SU-DHL-6 (cell line): ENCODE data around the gene CD83.

ENCODE experiments used
- H2AFZ ChIP-seq: fragments of 200-600 bp; sonication (generic); 2 replicates; pipeline ENCODE4 v1.6.1; 2014; ENCODE audit warnings: low read depth, mild to moderate bottlenecking, moderate library complexity, mixed read lengths, antibody characterized with exemption, low read length; ENCODE audit not compliant: severe bottlenecking
- H3F3A ChIP-seq: fragments of 200-600 bp; shearing (Covaris generic); 2 replicates; pipeline ENCODE4 v1.6.0; 2016; ENCODE audit warnings: antibody characterized with exemption, mild to moderate bottlenecking; ENCODE audit not compliant: insufficient read depth
- H3K27ac ChIP-seq: fragments of 200-600 bp; sonication (generic); 2 replicates; pipeline ENCODE4 v1.5.1; 2016; ENCODE audit warnings: low read depth, mild to moderate bottlenecking, low read length, moderate library complexity, mixed read lengths
- H3K27me3 ChIP-seq: fragments of 200-600 bp; sonication (generic), shearing (Covaris generic); 2 replicates; pipeline ENCODE4 v1.6.0; 2014; ENCODE audit warnings: mild to moderate bottlenecking, low read length
- H3K36me3 ChIP-seq: fragments of 200-600 bp; sonication (generic); 2 replicates; pipeline ENCODE4 v1.6.1; 2014; ENCODE audit warnings: mild to moderate bottlenecking, low read length, mixed read lengths
- H3K4me2 ChIP-seq: fragments of 300-600, 200-600 bp; shearing (Covaris generic), sonication (generic); 2 replicates; pipeline ENCODE4 v1.6.0; 2014; ENCODE audit warnings: low read length, low read depth, mild to moderate bottlenecking; ENCODE audit not compliant: poor library complexity, severe bottlenecking
- H3K4me3 ChIP-seq: fragments of 200-600 bp; sonication (generic); 2 replicates; pipeline ENCODE4 v1.5.1; 2014; ENCODE audit warnings: antibody characterized with exemption, low read length, mild to moderate bottlenecking, mixed read lengths; ENCODE audit not compliant: insufficient read depth, poor library complexity, severe bottlenecking
- H3K79me2 ChIP-seq: fragments of 200-600 bp; sonication (generic); 2 replicates; pipeline ENCODE4 v1.6.1; 2014; ENCODE audit warnings: mild to moderate bottlenecking, low read length, moderate library complexity; ENCODE audit not compliant: insufficient read depth
- H3K9ac ChIP-seq: fragments of 200-600 bp; sonication (generic); 2 replicates; pipeline ENCODE4 v1.7.0; 2014; ENCODE audit warnings: mild to moderate bottlenecking, low read length
- H3K9me2 ChIP-seq: fragments of 200-600 bp; sonication (generic); replicated peaks from 2 replicates; pipeline ENCODE4 v1.6.1; 2014; ENCODE audit warnings: low read length; ENCODE audit not compliant: insufficient read depth
- H3K9me3 ChIP-seq: fragments of 200-600 bp; sonication (generic); 2 replicates; pipeline ENCODE4 v1.6.1; 2014; ENCODE audit warnings: low read length, mixed read lengths; ENCODE audit not compliant: insufficient read depth
- H4K20me1 ChIP-seq: fragments of 200-600 bp; sonication (generic); 2 replicates; pipeline ENCODE4 v1.6.1; 2014; ENCODE audit warnings: low read depth, mild to moderate bottlenecking, antibody characterized with exemption, low read length, moderate library complexity, mixed read lengths
- EZH2phosphoT487 ChIP-seq: fragments of 200-600 bp; sonication (generic), shearing (Covaris generic); conservative IDR thresholded peaks from 2 replicates; pipeline ENCODE4 v1.6.1; 2018; ENCODE audit warnings: mild to moderate bottlenecking, antibody characterized with exemption, low read length, moderate library complexity, mixed read lengths
- TF ChIP-seq, protein P1 (sequence below): fragments of 200-600 bp; sonication (generic); IDR thresholded peaks from one replicate; pipeline ENCODE4 v1.5.1; 2017; ENCODE audit warnings: antibody characterized with exemption, mild to moderate bottlenecking, low read length, moderate library complexity; ENCODE audit not compliant: insufficient read depth, poor library complexity, severe bottlenecking

The CD83 gene

DNA sequence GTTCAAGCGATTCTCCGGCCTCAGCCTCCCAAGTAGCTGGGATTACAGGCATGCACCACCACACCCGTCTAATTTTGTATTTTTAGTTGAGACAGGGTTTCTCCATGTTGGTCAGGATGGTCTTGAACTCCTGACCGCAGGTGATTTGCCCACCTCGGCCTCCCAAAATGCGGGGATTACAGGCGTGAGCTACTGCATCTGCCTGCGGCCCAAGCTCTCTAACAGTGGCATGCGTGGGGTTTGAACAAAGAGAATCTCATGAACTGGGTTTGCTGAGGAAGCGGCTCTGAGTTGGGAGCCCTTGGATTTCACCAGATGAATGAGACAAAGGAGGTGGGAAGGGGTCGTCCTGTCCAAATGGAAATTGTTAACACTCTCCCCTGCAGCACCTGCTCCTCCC is 33.2 kb upstream of the CD83 start:
- H4K20me1 ChIP-seq, result no peaks in the 10 kb centered on the region
- no peak overlapping the region for H3K27ac ChIP-seq
- H3K4me2 ChIP-seq, result no peak overlapping the region
- H3K27me3 ChIP-seq, result no peaks in the 10 kb centered on the region
- H3K9me2 ChIP-seq, result no peaks in the 10 kb centered on the region
- no peaks in the 10 kb centered on the region for H3K79me2 ChIP-seq
- H3K9ac ChIP-seq, result no peak overlapping the region
- no peak overlapping the region for H2AFZ ChIP-seq
- H3K4me3 ChIP-seq, result no peak overlapping the region
- H3F3A ChIP-seq, result no peaks in the 10 kb centered on the region
- TF ChIP-seq, protein P1, sequence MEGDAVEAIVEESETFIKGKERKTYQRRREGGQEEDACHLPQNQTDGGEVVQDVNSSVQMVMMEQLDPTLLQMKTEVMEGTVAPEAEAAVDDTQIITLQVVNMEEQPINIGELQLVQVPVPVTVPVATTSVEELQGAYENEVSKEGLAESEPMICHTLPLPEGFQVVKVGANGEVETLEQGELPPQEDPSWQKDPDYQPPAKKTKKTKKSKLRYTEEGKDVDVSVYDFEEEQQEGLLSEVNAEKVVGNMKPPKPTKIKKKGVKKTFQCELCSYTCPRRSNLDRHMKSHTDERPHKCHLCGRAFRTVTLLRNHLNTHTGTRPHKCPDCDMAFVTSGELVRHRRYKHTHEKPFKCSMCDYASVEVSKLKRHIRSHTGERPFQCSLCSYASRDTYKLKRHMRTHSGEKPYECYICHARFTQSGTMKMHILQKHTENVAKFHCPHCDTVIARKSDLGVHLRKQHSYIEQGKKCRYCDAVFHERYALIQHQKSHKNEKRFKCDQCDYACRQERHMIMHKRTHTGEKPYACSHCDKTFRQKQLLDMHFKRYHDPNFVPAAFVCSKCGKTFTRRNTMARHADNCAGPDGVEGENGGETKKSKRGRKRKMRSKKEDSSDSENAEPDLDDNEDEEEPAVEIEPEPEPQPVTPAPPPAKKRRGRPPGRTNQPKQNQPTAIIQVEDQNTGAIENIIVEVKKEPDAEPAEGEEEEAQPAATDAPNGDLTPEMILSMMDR, result no peak
- TF ChIP-seq EZH2phosphoT487, result no peak
- no peaks in the 10 kb centered on the region for H3K36me3 ChIP-seq
- H3K9me3 ChIP-seq, result no peaks in the 10 kb centered on the region

DNA sequence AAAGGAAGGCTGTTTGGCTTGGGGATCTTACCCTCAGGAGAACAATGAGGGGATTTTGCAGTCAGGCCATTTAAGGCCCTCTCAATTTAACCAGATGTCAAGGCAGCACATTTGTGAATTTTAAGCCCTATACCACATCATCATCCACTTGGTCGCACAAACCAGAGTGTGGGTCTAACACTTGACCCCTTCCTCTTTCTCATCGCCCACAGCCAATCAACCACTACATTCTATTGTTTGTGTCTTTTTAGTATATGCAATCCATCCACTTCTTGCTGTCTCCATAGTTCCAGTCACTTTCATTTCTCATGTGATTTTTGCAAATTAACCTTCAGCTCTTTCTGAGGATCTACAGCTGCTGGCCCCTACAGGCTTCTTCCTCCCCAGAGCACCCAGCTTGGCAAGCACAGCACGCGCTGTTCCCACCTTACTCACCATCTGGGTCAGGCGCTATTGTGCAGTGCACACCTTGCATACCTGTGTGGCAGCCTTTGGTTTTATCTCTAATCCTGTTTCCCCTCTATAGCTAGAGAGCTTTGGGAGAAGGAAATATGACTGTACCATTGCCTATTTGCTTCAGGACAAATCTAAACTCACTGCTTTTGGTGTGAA is 32.3 kb upstream of the CD83 start:
- H3K79me2 ChIP-seq, result no peaks in the 10 kb centered on the region
- no peak overlapping the region for H2AFZ ChIP-seq
- no peaks in the 10 kb centered on the region for H4K20me1 ChIP-seq
- no peak overlapping the region for H3K27ac ChIP-seq
- no peaks in the 10 kb centered on the region for H3K9me3 ChIP-seq
- no peaks in the 10 kb centered on the region for H3K27me3 ChIP-seq
- TF ChIP-seq EZH2phosphoT487, result no peak
- TF ChIP-seq, protein P1, result no peak
- H3K9ac ChIP-seq, result no peak overlapping the region
- no peaks in the 10 kb centered on the region for H3K36me3 ChIP-seq
- H3F3A ChIP-seq, result no peaks in the 10 kb centered on the region
- H3K4me2 ChIP-seq, result no peak overlapping the region
- H3K9me2 ChIP-seq, result no peaks in the 10 kb centered on the region
- H3K4me3 ChIP-seq, result no peak overlapping the region

DNA sequence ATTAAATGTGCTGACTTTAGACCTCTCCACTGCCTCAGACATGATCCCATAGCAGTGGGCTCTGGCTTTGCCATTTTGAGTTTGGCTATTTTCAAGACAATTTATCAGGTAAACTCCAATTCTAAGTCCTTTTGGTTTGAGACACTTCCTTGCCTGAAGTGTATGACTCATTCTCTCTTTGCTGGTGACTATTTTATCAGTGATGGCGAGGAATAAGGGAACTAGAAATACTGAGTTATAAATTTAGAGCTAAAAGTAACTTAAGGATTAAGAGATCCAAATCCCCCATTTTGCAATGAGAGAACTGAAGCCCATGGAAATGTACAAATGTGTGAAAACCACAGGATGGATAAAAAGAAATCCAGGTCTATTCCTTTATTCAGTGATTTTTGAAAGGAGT is 30.9 kb upstream of the CD83 start:
- no peaks in the 10 kb centered on the region for H3K9me3 ChIP-seq

More for the DNA sequence above, 30.9 kb upstream of the CD83 start:
- Histone ChIP-seq H3K36me3 (no peaks in the 10 kb centered on the region), H3K79me2 (no peaks in the 10 kb centered on the region), H3K4me2 (no peak overlapping the region), H4K20me1 (no peaks in the 10 kb centered on the region), H3K27ac (no peak overlapping the region), H3K4me3 (no peak overlapping the region), H2AFZ (no peak overlapping the region), H3K9me2 (no peaks in the 10 kb centered on the region), H3K9ac (no peak overlapping the region), H3F3A (peaks cover 2% of the 10 kb centered on the region; the same call in 1 of the 2 replicates), H3K27me3 (no peaks in the 10 kb centered on the region)
- TF ChIP-seq EZH2phosphoT487, result no peak
- TF ChIP-seq, protein P1, result no peak
